GM19025 (cell line): Measurements from ENCODE around the gene GPR55.
A peak's percentile ranks its signal among the peaks of the same experiment; 100 is the strongest.
"Not testable (repeated sequence)": the region's sequence is repeated elsewhere in the genome, so short reads cannot be mapped to it uniquely, and the experiment has no call there.

ENCODE experiments used
- ATAC-seq: cut with Tn5 transposase; IDR thresholded peaks from one replicate; pipeline ENCODE4 v1.9.1; 2021; ENCODE audit warnings: mild to moderate bottlenecking, low read depth, moderate library complexity; ENCODE audit not compliant: unreplicated experiment

The GPR55 gene

DNA sequence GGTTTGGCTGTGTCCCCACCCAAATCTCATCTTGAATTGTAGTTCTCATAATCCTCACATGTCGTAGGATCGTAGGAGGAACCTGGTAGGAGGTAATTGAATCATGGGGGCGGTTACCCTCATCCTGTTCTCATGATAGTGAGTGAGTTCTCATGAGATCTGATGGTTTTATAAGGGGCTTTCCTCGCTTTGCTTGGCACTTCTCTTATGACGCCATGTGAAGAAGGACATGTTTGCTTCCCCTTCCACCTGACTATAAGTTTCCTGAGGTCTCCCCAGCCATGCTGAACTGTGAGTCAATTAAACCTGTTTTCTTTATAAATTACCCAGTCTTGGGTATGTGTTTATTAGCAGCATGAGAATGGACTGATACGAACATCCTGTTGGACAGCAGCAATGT is 11.2 kb upstream of the GPR55 start:
- ATAC-seq = not testable (repeated sequence)

DNA sequence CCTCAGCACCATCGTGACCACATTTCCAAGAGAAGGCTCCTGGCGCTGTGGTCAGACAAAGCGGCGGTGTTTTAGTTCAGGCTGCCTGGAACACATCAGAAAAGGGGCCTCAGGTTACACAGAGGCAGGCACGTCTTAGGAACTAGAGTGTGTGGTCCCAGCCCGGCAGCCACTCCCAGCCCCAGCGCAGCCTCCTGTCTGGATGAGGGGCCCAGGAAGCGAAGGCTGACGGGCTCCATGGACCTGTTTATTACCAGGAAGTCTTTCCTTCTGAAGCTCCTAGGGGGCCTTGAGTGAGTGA is 10.0 kb upstream of the GPR55 start:
- ATAC-seq = no peak

DNA sequence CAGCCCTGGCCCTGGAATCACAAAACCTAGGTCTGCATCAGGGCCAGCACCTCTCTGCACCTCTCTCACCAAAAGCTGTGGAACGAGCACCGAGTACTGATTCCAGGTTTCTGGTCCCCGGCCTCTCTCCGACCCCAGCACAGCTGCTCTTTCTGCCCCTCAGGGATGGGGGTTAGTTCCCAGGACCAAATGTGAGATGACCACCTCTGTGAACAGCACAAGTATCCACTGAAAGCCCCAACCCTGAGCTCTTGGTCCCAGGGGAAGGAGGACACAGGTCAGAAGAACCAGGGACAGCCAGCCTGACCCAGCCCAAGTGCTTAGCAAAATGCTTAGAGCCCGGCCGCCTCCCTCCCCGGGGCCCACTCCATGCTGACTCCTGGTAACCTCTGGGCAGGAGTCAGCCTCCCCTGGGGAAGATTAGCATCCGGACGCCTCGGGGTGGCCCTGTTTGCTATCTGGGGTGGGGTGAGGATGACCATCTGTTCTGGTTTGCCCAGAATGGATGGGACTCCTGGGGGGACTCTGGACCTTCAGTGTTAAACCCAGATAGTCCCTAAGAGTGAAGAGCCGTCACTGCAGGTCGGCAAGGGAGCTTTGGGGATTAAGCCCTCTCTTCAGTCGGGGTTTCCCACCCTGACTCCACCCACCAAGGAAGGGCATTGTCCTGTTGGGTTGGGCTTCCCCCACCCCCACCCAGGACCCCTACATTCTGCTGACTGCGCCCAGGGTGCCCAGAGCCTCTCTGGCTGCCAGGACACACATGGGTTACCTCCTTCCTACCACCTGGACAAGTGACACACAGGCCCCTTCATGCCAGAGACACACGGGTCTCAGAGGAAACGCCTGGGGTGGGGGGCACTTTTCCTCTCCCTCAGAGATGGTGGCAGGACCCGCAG is 9.4 kb upstream of the GPR55 start:
- ATAC-seq = no peak

DNA sequence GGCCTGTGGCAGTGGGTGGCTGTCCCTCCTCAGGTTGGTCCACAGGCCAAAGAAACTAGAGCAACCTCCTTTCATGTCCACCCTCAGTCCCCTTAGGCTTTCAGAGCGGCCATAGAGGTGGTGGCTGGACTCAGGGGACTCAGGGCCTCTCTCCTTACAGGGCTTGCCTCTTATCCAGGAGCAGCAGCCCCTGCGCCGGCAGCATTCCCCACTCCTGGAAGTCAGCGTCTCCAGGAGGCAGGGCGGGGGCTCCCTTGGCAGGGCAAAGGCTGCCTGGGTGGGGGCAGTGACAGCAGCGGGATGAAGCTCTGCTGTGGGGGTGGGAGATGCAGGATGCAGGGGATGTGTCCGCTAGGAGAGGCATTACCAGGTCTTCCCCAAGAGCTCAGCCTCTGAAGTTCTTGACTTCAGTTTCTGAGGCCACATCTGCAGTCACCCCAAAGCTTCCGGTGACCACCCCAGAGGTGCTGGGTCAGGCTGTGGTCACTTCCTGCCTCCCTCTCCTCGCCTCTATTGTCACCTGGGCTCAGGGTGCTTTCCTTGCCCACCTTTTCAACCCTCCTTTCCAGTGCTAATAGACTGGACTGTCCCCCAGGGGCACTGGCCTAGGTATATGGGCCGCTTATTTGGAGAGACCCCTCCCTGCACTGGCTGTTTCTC is 8.6 kb upstream of the GPR55 start:
- no peak for ATAC-seq

DNA sequence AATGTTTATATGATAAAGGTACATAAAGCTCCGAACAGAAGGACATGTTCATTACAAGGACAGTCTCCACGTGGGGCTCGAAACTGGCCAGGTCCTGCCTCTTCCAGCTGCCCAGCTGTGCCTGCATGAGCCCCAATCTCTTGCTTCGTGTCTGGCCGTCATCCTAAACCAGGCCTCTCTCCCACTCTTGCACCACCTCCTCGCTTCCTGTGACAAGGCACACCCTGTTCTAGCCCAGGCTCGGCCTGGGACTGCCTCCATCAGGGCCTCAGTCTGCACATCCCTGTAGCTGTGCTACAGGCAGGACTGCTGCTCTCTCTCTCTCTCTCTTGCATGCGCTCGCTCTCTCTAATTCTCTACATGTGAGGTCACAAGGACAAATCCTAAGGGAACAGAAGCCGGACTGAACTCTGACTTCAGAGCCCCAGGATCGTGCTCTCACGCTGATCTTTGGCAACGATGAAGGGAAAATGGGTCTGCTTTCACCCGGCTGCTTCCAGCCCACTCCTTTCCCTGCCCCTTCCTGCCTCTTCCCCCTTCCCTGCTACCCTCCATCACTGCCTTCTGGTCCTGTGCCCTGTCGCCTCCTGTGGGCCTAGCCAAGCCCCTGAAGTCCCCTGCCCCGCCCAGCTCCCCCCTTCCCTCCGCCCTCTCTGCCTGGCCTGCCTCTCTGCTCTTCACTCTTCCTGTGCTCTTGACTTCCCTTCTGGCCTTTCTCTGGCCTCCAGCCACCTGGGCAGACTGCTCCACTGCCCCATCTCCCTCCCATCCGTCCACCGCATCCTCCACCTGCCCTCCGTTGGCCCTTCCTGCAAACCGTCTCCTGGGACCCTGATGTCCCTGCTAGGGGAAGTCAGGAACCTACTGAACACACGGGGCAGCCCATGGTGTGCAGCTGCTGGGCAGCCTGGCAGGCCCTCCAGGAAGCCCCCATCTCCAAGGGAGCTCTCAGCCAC is 7.8 kb upstream of the GPR55 start:
- no peak for ATAC-seq

DNA sequence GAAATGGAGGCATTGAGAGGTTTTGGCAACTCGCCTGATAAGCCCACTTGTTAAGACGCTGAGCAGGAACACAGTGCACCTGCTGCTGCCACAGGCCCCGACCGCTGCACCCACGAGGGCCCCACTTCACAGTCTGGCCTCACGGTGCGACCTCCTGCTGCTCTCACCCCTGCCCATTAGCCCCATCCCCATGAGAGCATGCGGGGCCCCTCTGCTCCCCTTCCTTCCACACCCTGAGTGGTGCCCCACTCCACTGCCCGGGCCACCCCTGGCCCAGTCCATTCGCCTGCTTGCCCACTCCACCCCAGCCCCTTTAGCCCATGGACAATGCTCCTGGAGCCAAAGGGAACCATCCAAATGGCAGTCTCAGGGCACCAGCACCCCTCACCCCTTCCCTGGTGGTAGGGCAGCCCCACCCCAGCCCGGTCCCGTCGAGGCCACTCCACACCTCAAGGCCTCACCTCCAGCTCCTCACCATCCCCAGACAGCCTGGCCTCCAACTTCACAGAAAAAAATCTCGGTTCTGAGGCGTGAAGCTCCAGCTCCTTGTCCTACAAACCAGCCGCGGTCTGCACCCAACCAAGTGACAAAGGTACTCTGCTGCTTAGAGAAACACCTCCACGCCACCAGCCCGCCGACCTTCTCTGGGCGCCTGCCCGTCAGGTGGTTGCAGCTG is 6.7 kb upstream of the GPR55 start:
- no peak for ATAC-seq

DNA sequence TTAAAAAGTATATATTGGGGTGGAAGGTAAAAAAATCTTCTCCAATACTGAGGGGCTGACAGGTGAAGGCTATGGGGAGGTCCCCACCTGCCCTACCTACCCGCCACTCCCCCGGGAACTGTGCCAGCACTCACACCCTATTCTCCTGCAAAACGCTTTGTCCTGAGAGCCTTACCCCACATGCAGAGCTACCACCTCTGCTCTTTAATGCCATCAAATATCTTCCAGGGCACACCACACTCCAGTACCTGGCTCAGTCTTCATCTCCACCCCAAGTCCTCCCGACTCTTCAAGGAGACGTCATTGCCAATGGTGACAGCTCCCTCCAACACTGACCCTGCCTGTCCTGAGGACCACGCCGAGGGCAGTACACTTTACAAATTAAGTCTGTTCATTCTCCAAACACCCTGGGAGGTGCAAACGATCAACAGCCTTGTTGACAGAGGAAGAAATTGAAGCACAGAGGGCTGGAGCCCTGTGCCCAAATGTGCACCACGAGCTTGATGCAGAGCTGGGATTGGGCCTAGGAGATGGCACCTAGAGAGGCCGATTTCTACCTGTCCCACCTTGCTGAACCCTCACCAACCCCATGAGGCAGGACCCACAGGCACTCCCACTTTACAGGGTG is 6.0 kb upstream of the GPR55 start:
- ATAC-seq = no peak

DNA sequence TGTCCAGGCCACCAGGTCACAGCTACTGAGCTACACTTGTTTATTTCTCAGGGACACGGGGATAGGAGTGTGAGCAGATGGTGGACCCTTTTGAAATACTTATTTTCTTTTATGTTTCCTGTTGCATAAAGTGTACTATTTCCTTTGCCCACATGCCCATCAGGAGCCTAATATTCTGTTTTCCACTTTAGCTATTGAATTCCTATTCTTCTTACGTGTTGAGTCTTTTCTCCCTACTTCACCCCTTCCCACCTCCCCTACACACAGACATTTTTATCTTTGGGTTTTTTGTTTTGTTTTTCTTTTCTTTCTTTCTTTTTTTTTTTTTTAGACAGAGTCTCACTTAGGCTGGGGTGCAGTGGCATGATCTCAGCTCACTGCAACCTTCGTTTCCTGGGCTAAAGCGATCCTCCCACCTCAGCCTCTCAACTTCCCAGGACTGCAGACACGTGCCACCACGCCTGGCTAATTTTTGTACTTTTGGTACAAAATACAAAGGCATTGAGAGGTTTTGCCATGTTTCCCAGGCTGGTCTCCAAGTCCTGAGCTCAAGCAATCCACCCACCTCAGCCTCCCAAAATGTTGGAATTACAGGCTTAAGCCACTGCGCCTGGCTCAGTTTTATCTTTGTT is 5.2 kb upstream of the GPR55 start:
- no peak for ATAC-seq

DNA sequence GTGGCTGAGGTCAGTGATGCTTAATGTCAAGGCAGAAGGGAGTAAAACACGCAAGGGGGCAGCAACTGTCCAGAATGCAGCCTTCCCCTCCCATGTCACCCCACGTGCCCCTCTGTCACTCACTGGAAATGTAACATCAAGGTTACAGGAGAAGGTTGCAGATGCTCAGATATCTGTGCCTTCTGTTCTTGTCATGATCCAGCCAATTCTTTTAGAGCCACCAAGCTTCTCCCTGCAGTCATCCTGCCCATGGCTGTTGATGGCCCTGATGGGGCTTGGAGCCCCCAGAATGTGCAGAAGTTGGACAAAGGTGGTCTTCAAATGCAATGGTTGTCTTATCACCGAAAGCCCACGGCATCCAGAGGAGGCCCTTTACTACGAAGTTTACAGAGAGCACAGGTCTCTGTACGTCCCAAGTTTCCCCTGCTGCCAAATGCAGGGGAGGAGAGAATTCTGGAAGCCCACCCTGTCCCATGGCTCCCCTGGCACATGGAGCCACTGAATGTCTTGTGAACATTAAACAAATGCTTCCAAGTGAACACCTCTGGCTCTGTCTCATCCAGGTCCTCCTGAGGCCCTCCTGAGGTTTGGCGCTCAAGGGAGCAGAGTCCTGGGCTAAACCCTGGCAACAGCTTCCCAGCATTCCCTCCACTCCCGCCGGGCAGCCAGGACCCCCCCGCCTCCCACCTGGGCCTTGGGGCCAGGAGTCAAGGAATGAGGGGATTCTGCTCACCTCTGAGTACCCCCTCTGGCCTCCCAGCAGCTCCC is 4.5 kb upstream of the GPR55 start:
- ATAC-seq = no peak

DNA sequence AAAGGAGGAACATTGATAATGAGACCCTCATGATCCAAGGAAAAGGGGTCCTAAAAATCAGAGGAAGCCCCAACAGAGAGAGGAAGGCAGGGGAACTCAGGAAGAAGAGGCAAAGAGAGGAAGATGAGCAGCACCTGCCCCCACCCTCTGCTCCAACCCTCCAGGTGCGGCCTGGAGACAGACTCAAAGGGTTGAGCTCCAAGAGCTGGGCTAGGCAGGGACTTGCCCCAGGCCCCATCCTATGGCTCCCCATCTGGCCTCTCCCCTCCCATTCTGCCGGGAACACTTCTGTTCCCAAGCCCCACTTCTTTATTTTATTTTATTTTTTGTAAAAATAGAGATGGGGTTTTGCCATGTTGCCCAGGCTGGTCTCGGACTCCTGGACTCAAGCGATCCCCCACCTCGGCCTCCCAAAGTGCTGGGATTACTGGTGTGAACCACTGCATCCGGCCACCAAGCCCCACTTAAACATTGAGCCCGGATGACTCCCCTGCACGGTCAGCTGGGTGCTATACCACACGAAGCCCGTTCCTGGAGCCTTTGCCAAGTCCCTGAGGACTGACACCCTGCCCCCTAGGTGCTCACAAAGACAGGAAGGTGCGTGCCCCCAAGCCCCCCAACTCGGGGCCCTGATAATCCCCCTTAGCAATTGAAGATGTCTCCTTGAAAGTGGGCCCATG is 3.8 kb upstream of the GPR55 start:
- no peak for ATAC-seq

DNA sequence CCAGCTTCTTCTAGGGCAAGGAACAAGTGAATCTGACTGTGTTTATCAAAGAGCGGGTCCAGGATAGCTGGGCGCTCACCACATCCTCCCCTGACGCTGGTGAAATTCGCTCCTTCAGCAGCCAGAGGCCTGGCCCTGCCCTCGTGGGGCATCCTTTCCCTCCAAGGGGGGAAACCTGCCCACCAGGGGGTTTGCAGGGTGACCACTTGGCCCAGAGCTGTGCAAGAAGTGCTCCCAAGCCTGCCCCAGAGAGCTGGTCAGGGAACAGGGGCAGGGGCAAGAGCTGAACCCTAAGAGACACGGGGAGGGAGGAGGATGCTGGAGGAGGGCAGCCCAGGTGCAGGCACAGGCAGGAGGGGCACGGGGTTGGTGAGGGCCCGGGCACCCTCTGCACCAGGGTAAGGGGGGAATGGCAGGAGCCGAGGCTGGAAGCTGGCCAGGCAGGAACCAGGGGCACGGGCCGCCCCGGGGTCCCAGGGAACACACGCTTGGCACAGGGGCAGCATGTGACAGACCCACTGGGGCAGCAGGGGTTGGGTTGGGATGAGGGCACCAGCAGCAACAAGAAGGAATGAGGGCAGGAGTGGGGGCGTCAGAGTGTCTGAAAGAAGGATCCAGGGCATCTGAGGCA is 2.8 kb upstream of the GPR55 start:
- ATAC-seq = no peak

DNA sequence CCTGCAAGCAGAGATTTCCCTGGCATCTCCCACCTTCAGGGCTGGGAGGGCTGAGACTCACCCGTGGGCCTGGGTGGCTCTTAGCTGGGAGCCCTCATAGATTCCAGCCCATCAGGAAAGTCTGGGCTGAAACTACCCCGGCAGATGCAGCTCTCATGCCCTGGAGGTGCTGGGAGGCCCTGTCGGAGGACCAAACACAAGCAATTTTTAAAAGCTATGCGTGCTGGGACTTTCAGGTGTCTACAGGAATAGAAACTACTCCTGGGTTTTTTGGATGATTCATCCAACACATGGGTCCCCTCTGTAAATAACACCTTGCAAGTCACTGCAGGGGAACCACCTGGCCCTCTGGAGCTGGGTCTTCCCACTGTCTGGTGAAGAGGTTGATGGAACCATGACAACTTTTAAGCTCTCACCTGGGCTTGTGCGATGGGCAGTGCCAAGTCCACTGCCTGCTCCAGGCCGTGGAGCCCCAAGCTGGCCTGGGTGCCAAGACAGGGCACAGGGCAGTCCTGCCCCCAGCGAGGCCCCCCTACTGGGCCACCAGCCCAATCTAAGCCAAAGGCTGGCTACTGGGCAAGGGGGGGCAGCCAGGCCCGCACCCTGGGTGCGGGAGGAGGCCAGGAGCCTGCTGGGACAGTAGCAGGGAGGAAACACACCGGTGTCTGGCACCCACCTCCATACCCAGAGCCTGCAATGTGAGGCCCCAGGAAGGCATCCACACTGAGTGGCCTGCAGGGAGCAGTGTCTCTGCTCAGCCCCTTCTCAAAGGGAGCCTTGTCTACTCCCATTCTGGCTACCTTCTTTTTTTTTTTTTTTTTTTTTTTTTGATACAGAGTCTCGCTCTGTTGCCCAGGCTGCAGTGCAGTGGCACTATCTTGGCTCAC is 1.1 kb upstream of the GPR55 start:
- ATAC-seq = peak; percentile 29

DNA sequence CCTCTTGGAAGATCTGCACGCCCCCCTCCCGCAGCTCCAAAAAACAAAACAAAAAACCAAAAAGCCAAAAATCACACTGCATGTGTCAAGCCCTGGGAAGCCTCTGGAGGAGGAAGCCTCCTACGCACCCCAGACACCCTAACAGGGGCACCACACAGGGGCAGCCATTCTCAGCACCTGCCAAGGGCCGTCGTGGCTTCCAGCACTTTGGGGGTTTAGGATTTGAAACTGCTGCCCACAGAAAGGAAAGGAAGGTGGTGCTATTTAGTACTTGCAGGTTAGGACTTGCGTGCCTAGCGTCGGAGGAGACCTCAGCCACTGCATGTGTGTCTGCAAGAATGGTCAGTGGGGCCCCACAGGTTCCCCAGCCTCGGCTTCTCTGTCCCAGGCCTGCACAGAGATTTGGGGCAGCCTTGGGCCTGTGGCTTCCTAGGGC is 419 bp upstream of the GPR55 start:
- peak; percentile 30 for ATAC-seq

DNA sequence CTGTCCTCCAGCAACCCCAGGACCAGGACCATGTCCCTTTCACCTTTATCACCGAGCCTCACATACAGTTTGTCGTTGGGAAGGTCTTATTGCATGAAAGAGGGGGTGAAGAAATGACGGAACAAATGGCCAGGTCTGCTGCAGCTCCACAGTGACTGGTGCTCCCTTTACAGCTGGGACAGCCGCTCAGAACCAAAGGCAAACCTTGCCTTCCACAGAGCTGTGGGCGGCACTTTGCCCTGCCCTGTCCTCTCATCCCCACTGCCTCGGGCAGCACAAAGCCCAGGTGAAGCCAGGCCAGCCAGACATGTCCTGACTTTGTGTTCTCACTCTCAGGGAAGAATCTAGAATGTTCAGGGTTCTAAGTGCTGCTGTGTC is 961 bp downstream of the GPR55 start:
- no peak for ATAC-seq

DNA sequence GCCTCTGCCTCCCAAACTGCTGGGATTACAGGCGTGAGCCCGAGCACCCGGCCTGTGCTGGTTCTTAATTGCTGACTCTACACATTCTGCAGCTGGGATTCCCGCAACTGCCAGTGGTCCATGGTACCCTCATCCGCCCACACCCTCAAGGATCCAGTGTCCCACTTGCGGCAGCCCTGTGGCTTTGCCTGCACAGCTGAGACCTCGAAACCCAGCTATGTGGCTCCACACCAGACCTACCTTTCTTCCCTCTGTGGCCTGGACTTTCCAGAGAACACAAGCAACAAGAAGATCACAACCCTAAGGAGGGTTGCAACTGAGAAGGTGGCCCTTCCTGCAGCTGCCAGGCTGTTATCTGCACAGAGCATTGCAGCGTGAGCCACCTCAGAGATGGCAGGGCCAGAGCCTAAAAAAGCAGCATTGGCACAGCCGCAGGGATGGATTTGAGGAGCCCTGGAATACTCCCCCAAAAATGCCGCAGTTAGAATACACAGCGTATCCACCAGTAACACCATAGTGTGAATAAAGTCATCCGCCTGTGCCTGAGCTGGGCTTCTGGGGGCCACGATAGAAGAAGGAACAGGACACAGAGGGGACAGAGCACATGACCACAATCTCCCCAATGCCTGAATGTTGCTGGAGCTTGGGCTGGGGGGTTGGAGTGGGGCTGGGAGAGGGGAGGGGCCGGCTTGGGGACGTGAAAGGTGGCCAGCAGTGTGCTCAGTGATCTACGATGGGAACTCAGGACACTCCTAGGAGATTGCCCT is 1.9 kb downstream of the GPR55 start:
- no peak for ATAC-seq
